Activated CD4-positive, alpha-beta memory T cell treated with anti-CD3 and anti-CD28 coated beads, Interleukin-2, amount 10 ng/mL, durations not matched to agents 7 days and 5 days (primary cell): ENCODE results near the gene MAT1A. TPM values are rescaled to one million over a fixed set of nuclear protein-coding genes. Genes with fewer than 3 reads are reported as not detected.

Source experiments
- CTCF ChIA-PET: fragments of 350-600 bp; sonication (Branson Sonifier 250); formaldehyde crosslinking; loops from one replicate; lab custom pipeline; 2021; ENCODE audit warnings: antibody characterized with exemption, inconsistent platforms; lab: Charles Lee
- POLR2A ChIA-PET: fragments of 350-600 bp; sonication (Branson Sonifier 250); formaldehyde crosslinking; loops from one replicate; lab custom pipeline; 2021; ENCODE audit warnings: antibody characterized with exemption; lab: Charles Lee
- DNase-seq: peaks from one replicate; pipeline ENCODE4 v3.0.0-alpha.2; 2020
- H3K27ac Mint-ChIP-seq: one replicate; pipeline ENCODE4 v1.8.0; 2021; ENCODE audit warnings: mild to moderate bottlenecking, mixed read lengths
- H3K27me3 Mint-ChIP-seq: one replicate; pipeline ENCODE4 v1.8.0; 2021; ENCODE audit warnings: mixed read lengths
- H3K36me3 Mint-ChIP-seq: one replicate; pipeline ENCODE4 v1.8.0; 2021; ENCODE audit warnings: low read depth, mixed read lengths
- H3K4me1 Mint-ChIP-seq: one replicate; pipeline ENCODE4 v1.8.0; 2021; ENCODE audit warnings: mixed read lengths
- H3K4me3 Mint-ChIP-seq: one replicate; pipeline ENCODE4 v1.8.0; 2021; ENCODE audit warnings: mild to moderate bottlenecking, mixed read lengths
- H3K9me3 Mint-ChIP-seq: one replicate; pipeline ENCODE4 v1.8.0; 2021; ENCODE audit warnings: mixed read lengths
- total RNA-seq, 2 experiments: library from RNA; stranded (reverse); gene quantifications; one replicate each; pipeline ENCODE4 v1.2.3, GENCODE V29; 2021

Gene MAT1A
- not detected for total RNA-seq

DNA sequence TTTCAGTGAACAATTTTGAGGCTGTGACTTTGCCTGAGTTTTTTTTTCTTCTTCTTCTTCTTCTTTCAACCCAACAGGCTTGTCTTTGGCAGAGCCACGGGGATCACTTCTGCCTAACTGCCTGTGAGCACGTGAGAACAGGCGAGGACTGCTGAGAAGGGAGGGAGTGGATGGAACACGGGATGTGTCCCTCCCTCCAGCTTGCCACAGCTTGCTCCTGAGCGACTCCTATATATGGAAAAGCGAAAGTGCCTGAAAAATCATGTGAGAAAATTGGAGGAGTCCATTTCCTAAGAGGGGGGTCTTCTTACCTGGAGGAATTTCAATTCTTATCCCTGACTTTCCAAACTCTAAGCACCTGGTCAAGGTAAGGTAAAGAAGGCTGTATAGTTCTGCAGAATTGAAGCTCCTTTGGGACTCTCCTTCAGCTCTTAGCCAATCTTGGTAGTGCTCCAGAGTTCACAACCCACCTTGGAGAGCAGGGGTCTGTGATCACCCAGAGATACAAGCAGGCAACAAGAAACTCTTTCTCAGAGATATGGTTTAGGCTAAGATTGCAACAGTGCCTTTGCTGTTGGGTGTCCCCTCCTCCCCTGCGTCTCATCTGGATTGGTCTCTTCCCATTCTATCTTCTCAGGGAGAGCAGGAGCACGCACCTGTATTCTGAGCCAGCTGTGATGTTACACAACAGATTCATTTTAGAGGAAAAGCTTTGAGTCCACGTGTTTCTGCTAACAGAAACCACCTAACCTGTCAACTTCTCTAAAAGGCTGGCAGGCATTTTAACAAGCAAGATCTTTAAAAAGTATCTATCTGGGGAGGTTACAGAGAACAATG, at the start of gene MAT1A:
Gene MAT1A, minus strand, starts transcription at position 208 of the 837 bp plus-strand sequence. CDS start 235 bp downstream, outside the sequence.
- H3K4me1 Mint-ChIP-seq: no peaks in the 10 kb centered on the region
- CTCF ChIA-PET: no interaction called here
- H3K27me3 Mint-ChIP-seq: peaks cover 28% of the 10 kb centered on the region
- H3K27ac Mint-ChIP-seq: no peak within 1 kb of the TSS
- no peaks in the 10 kb centered on the region for H3K36me3 Mint-ChIP-seq
- no peaks in the 10 kb centered on the region for H3K9me3 Mint-ChIP-seq
- POLR2A ChIA-PET: no interaction called here
- no peak for DNase-seq
- H3K4me3 Mint-ChIP-seq: no peak within 1 kb of the TSS

DNA sequence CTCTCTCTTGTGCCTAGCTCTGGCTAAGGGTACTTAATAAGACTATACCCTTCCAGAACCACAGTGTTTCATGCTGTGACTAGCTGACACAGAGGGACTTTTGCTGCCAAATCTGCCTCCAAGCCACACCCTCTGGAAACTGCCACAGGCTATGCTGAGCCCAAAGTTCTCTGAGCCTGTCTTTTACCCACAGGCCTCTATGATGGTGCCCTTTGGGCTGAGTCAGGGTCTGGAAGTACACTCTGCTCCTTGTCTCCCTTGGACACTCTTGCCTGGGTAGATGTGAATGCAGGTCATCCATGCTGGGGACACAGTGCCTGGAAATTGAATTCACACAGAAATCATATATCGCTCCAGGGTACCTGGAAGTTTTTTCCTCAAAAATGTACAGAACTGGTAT, 44.5 kb upstream of the MAT1A start:
- H3K9me3 Mint-ChIP-seq: no peaks in the 10 kb centered on the region
- ChIA-PET CTCF (no interaction called here), POLR2A (no interaction called here)
- DNase-seq: no peak
- H3K4me1 Mint-ChIP-seq: no peaks in the 10 kb centered on the region
- H3K4me3 Mint-ChIP-seq: no peak overlapping the region
- peaks cover 17% of the 10 kb centered on the region for H3K27me3 Mint-ChIP-seq
- H3K36me3 Mint-ChIP-seq: no peaks in the 10 kb centered on the region
- no peak overlapping the region for H3K27ac Mint-ChIP-seq

DNA sequence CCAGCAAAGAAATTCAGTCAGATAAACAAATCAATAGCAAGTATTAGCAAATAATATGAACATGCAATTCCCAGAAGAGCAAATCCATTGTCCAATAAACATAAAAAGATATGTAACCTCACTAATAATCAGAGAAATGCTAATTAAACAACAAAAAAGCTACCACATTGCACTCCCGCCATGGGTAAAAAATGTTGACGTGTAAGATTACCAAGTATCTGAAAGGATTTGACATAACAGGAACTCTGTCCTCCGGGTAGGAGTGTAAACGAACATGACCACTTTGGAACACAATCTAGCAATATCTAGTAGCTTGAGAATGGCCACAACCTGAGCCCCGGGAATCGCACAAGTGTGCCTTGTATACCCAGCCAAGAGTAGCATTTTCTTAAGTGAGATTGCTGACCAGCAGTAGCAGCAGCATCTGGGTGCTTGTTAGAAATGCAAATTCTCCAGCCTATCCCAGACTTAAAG, 35.5 kb upstream of the MAT1A start:
- no peaks in the 10 kb centered on the region for H3K36me3 Mint-ChIP-seq
- H3K9me3 Mint-ChIP-seq: no peaks in the 10 kb centered on the region
- ChIA-PET POLR2A (no interaction called here), CTCF (interaction anchor here (0.6 to 1.7 kb wide), 2 partner anchors 53 to 495 kb away, joined by 3 to 5 read pairs; no protein-coding TSS in a partner anchor)
- no peak overlapping the region for H3K27ac Mint-ChIP-seq
- H3K4me3 Mint-ChIP-seq: no peak overlapping the region
- H3K4me1 Mint-ChIP-seq: no peaks in the 10 kb centered on the region
- H3K27me3 Mint-ChIP-seq: peaks cover 10% of the 10 kb centered on the region
- DNase-seq: no peak

DNA sequence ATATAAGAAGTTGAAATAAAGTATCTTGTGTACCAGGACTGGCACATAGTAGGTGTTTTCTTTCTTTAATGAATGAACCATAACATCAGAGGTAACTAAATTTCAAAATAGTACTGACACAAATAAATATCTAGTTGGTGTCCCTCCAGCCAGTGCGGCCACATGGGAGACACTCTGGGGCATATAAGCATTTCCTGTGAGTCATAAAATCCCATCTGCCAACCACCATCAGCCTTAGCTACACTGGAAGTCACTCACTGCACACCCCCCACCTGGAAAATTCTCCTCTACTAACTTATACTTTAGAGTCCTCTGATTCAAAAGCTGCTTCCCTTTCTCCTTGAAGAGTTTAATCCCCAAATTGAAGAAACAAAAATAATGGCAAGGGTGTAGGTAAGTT, 34.6 kb upstream of the MAT1A start:
- H3K4me1 Mint-ChIP-seq: no peaks in the 10 kb centered on the region
- no peaks in the 10 kb centered on the region for H3K36me3 Mint-ChIP-seq
- no peak overlapping the region for H3K4me3 Mint-ChIP-seq
- no peak for DNase-seq
- CTCF ChIA-PET: interaction anchor here (1.7 kb wide), 1 partner anchor 54 kb away, joined by 5 read pairs; no protein-coding TSS in a partner anchor
- no peaks in the 10 kb centered on the region for H3K9me3 Mint-ChIP-seq
- peaks cover 10% of the 10 kb centered on the region for H3K27me3 Mint-ChIP-seq
- POLR2A ChIA-PET: no interaction called here
- no peak overlapping the region for H3K27ac Mint-ChIP-seq

DNA sequence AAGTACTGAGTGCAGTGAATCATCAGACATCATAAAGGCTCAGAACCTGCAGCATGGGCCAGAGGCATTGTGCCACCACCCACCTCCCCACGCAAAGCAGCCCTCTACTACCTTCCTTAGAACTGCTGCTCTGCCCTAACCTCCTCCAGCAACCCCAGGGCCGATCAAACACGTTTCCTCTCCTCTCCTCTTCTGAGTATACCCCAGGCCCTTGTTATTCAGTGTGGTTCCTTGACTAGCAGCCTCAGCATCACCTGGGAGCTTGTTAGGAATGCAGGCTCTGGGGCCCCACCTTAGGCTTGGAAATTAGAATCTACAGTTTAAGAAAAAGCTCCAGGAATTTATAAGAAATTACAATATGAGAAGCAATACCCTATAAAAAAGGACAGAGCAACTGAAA, 33.9 kb upstream of the MAT1A start:
- peaks cover 10% of the 10 kb centered on the region for H3K27me3 Mint-ChIP-seq
- no peaks in the 10 kb centered on the region for H3K9me3 Mint-ChIP-seq
- DNase-seq: no peak
- CTCF ChIA-PET: interaction anchor here (1.7 kb wide), 1 partner anchor 55 kb away, joined by 5 read pairs; no protein-coding TSS in a partner anchor
- H3K4me3 Mint-ChIP-seq: no peak overlapping the region
- H3K27ac Mint-ChIP-seq: no peak overlapping the region
- POLR2A ChIA-PET: no interaction called here
- H3K4me1 Mint-ChIP-seq: no peaks in the 10 kb centered on the region
- no peaks in the 10 kb centered on the region for H3K36me3 Mint-ChIP-seq

DNA sequence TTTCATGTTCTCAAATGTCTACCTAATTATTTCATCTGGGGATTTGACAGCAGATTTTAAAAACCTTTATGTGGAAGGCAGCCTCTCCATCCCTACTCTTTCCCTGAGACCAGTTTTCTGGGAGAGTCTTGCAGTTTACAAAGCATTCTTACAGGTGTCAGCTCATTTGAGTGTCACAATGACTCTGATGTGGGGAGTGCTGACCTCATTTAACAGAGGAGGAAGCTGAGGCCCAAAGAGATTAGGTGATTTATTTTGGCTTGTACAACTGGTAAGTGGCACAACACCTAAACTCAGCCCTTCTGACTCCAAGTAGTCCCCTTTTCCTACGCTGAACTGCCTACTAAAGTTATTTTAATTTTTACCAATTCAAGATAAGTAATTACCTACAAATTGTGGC, 33.3 kb upstream of the MAT1A start:
- no peaks in the 10 kb centered on the region for H3K4me1 Mint-ChIP-seq
- peaks cover 10% of the 10 kb centered on the region for H3K27me3 Mint-ChIP-seq
- no peak overlapping the region for H3K27ac Mint-ChIP-seq
- ChIA-PET POLR2A (no interaction called here), CTCF (no interaction called here)
- DNase-seq: no peak
- H3K36me3 Mint-ChIP-seq: no peaks in the 10 kb centered on the region
- no peak overlapping the region for H3K4me3 Mint-ChIP-seq
- no peaks in the 10 kb centered on the region for H3K9me3 Mint-ChIP-seq

DNA sequence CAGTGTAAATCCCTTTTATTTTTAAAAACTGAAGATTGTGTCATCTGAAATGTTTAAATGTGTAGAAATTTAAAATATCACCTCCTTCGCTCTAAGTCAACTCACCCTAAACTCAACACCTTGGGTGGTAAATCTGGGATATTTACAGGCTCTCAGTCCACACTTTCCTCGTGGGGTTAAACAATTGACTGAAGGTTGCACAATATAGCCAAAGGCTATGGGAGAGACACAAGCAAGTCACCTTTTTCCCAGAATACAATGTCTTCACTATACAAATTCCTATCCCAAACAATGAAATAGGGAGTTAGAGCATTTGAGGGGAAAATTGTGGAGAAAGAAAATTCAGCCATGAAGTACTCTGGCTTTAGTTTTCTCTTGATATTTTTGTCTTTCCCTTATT, 32.7 kb upstream of the MAT1A start:
- Mint-ChIP-seq H3K27me3 (peaks cover 13% of the 10 kb centered on the region), H3K9me3 (no peaks in the 10 kb centered on the region), H3K27ac (no peak overlapping the region), H3K4me1 (no peaks in the 10 kb centered on the region), H3K4me3 (no peak overlapping the region), H3K36me3 (no peaks in the 10 kb centered on the region)
- DNase-seq: no peak
- ChIA-PET POLR2A (no interaction called here), CTCF (interaction anchor here (0.6 kb wide), 1 partner anchor 58 kb away, joined by 3 read pairs; no protein-coding TSS in a partner anchor)

DNA sequence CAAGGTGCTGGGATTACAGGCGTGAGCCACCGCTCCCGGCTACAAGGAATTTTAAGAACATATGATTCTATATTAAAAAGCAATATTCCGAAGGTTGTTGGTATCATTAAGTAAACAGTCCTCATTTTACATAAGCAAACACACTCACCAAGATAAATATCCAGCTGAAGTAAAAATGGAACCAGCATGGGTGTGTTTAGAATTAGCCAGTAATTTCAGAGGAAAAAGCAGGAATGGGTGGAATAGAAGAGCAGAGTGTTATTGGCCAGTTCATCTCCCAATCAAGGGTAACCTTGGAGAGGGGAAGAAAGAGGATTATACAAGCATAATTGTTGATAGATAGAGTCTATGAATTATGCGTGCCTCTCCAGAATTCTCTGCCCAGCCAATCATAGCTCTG, 31.7 kb upstream of the MAT1A start:
- CTCF ChIA-PET: no interaction called here
- POLR2A ChIA-PET: no interaction called here
- no peak for DNase-seq
- H3K36me3 Mint-ChIP-seq: no peaks in the 10 kb centered on the region
- H3K27me3 Mint-ChIP-seq: peaks cover 10% of the 10 kb centered on the region
- no peak overlapping the region for H3K4me3 Mint-ChIP-seq
- H3K4me1 Mint-ChIP-seq: no peaks in the 10 kb centered on the region
- no peaks in the 10 kb centered on the region for H3K9me3 Mint-ChIP-seq
- H3K27ac Mint-ChIP-seq: no peak overlapping the region

DNA sequence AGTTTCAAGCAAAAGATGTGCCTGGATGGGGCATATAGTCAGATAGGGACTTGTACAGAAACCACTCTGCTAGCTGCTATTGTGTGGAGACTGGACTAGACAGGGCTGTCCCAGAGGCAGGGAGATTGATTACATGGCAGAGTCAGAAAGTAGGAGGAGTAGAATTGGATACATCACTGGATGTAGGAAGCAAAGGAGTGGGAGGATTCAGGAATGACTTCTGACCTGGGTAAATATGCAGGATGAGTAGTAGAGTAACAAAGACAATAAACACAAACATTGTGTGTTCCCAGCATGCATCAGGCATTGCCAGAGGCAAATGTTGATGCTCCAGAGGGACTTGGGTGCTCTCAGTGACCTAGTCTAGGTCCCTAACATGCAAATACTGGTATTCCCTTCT, 30.9 kb upstream of the MAT1A start:
- Mint-ChIP-seq H3K4me1 (no peaks in the 10 kb centered on the region), H3K27me3 (peaks cover 10% of the 10 kb centered on the region), H3K9me3 (no peaks in the 10 kb centered on the region), H3K27ac (no peak overlapping the region), H3K4me3 (no peak overlapping the region), H3K36me3 (no peaks in the 10 kb centered on the region)
- POLR2A ChIA-PET: no interaction called here
- no peak for DNase-seq
- CTCF ChIA-PET: no interaction called here

DNA sequence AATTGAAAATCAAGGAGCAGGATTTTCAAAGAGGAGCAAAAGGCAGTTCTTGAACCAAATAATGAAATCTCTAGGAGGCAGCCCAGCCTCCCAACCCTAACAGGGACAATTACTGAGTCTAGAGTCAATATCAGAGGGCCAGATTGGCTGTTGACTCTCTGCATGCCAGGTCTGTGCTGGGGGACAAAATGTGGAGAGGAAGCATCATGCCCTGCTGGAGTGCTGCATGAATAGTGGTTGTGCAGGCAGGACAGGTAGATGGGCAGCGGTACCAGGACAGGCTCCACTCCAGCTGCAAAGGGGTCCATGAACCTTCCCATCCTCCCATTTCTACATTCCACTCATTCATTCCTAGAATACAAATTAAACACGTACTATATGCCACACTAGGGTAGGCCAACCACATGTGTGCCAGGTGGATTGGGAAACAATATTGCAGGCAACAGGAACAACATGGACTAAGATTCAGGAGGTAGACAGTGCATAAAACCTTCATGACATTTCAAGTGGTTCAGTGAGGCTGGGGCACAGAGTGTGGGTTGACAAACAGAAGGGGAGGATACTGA, 30.4 kb upstream of the MAT1A start:
- Mint-ChIP-seq H3K4me1 (no peaks in the 10 kb centered on the region), H3K36me3 (no peaks in the 10 kb centered on the region), H3K4me3 (no peak overlapping the region), H3K27ac (no peak overlapping the region), H3K27me3 (peaks cover 7% of the 10 kb centered on the region), H3K9me3 (no peaks in the 10 kb centered on the region)
- ChIA-PET CTCF (no interaction called here), POLR2A (no interaction called here)
- no peak for DNase-seq

DNA sequence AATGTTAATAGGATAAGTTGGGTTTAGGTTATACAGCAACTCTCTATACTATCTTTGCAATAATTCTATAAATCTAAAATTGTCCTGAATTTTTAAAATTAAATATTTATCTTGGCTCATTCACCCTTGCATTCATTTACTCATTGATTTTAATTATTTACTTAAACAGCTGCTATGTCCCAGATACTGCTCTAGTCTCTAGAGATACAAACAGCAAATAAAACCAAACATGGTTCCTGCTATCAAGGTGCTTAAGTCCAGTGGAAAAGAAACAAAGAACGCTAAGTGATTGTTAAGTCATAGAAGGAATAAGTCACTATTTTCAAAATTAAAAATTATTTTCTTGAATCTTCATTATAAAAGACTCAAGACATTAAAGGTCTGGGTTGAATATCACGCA, 29.9 kb upstream of the MAT1A start:
- H3K27ac Mint-ChIP-seq: no peak overlapping the region
- H3K36me3 Mint-ChIP-seq: no peaks in the 10 kb centered on the region
- no peak for DNase-seq
- H3K9me3 Mint-ChIP-seq: no peaks in the 10 kb centered on the region
- POLR2A ChIA-PET: no interaction called here
- peaks cover 5% of the 10 kb centered on the region for H3K27me3 Mint-ChIP-seq
- CTCF ChIA-PET: no interaction called here
- H3K4me1 Mint-ChIP-seq: no peaks in the 10 kb centered on the region
- H3K4me3 Mint-ChIP-seq: no peak overlapping the region

DNA sequence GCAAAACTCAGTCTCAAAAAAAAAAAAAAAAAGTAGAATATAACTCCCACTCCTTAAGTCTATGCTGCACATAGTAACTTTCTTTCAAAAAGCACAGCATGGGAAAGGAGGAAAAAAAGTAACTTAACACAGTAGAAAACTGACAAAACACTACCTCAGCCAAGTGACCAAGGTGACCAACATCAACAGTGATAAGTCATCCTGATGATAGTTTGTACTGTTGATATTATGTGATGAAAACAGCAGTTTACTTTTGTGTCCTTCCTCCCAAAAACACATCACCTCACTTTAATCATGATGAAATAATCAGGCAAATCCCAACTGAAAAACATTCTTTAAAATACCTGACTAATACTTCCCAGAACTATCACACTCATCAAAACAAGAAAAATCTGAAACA, 29.3 kb upstream of the MAT1A start:
- DNase-seq: no peak
- CTCF ChIA-PET: no interaction called here
- Mint-ChIP-seq H3K4me3 (no peak overlapping the region), H3K27ac (no peak overlapping the region), H3K27me3 (peaks cover 5% of the 10 kb centered on the region), H3K9me3 (no peaks in the 10 kb centered on the region), H3K36me3 (no peaks in the 10 kb centered on the region), H3K4me1 (no peaks in the 10 kb centered on the region)
- POLR2A ChIA-PET: no interaction called here

DNA sequence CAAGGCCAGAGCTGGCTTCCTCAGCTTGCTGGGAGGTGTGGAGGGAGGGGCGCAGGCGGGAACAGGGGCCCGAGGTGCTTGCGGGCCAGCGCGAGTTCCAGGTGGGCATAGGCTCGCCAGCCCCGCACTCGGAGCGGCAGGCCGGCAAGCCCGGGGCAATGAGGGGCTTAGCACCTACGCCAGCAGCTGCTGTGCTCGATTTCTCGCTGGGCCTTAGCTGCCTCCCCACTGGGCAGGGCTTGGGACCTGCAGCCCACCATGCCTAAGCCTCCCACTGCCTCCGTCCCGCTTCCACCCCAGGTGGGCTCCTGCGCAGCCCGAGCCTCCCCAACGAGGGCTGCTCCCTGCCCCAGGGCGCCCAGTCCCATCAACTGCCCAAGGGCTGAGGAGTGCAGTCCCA, 25.9 kb upstream of the MAT1A start:
- Mint-ChIP-seq H3K9me3 (no peaks in the 10 kb centered on the region), H3K4me3 (no peak overlapping the region), H3K27ac (no peak overlapping the region), H3K36me3 (no peaks in the 10 kb centered on the region), H3K4me1 (no peaks in the 10 kb centered on the region), H3K27me3 (peaks cover 5% of the 10 kb centered on the region)
- ChIA-PET POLR2A (no interaction called here), CTCF (no interaction called here)
- no peak for DNase-seq
